Progenitor cell of endocrine pancreas (in vitro differentiated cells): Measurements from ENCODE around the gene TCERG1L. TPM values are rescaled to one million over a fixed set of nuclear protein-coding genes. Genes with fewer than 3 reads are reported as not detected.

Source experiments
- DNase-seq: peaks from one replicate; pipeline ENCODE4 v3.0.0; 2021; ENCODE audit warnings: low spot score; ENCODE audit not compliant: unreplicated experiment
- H3K27ac Mint-ChIP-seq: 2 replicates; pipeline ENCODE4 v1.8.0; 2021; ENCODE audit warnings: mild to moderate bottlenecking, moderate library complexity, mixed read lengths
- H3K27me3 Mint-ChIP-seq: 2 replicates; pipeline ENCODE4 v1.8.0; 2021; ENCODE audit warnings: mixed read lengths
- H3K36me3 Mint-ChIP-seq: 2 replicates; pipeline ENCODE4 v1.8.0; 2022; ENCODE audit warnings: mixed read lengths; ENCODE audit not compliant: insufficient read depth
- H3K4me1 Mint-ChIP-seq: 2 replicates; pipeline ENCODE4 v1.8.0; 2021; ENCODE audit warnings: low read depth, mixed read lengths
- H3K4me3 Mint-ChIP-seq: 2 replicates; pipeline ENCODE4 v1.8.0; 2021; ENCODE audit warnings: low read depth, mild to moderate bottlenecking, moderate library complexity, mixed read lengths
- H3K9me3 Mint-ChIP-seq: 2 replicates; pipeline ENCODE4 v1.8.0; 2021; ENCODE audit warnings: low read depth, mixed read lengths
- total RNA-seq: library from RNA; stranded (reverse); gene quantifications from 2 replicates; pipeline ENCODE4 v1.2.1, GENCODE V29; 2021
- TF ChIP-seq, protein P1 (sequence below): fragments of 200-600 bp; sonication (generic); IDR thresholded peaks from one replicate; pipeline ENCODE4 v1.5.0; 2021; ENCODE audit warnings: antibody characterized with exemption, mild to moderate bottlenecking; ENCODE audit not compliant: unreplicated experiment

The TCERG1L gene
- total RNA-seq, 1 donor from 2014 or later, result 0.53 TPM

DNA sequence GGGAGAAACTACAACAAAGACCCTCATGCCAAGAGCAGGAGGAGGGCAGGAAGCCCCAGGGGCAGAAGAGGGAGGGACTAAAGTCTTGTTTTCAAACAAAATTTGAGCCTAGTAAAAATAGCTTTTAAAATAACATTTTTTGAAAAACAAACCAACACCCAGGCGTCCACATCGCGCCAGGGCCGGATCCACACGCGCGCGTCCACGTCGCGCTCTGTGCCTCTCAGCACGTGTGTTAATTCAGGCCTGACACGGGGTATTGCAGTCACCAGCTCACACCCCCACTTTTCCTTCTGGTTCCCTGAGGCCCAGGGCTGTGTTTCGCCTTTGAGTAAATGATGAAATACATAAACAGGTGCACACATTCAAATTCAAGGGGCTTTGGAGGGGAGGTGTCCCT lies 196.2 kb downstream of the TCERG1L start:
- no peak overlapping the region for H3K4me3 Mint-ChIP-seq
- H3K4me1 Mint-ChIP-seq, result peaks cover 4% of the 10 kb centered on the region
- DNase-seq, result no peak
- peaks cover 36% of the 10 kb centered on the region for H3K27me3 Mint-ChIP-seq
- H3K27ac Mint-ChIP-seq, result no peak overlapping the region
- H3K9me3 Mint-ChIP-seq, result no peaks in the 10 kb centered on the region
- H3K36me3 Mint-ChIP-seq, result no peaks in the 10 kb centered on the region
- TF ChIP-seq, protein P1, sequence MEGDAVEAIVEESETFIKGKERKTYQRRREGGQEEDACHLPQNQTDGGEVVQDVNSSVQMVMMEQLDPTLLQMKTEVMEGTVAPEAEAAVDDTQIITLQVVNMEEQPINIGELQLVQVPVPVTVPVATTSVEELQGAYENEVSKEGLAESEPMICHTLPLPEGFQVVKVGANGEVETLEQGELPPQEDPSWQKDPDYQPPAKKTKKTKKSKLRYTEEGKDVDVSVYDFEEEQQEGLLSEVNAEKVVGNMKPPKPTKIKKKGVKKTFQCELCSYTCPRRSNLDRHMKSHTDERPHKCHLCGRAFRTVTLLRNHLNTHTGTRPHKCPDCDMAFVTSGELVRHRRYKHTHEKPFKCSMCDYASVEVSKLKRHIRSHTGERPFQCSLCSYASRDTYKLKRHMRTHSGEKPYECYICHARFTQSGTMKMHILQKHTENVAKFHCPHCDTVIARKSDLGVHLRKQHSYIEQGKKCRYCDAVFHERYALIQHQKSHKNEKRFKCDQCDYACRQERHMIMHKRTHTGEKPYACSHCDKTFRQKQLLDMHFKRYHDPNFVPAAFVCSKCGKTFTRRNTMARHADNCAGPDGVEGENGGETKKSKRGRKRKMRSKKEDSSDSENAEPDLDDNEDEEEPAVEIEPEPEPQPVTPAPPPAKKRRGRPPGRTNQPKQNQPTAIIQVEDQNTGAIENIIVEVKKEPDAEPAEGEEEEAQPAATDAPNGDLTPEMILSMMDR, result no peak

- Mint-ChIP-seq H3K36me3 (no peaks in the 10 kb centered on the region), H3K27me3 (peaks cover 31% of the 10 kb centered on the region), H3K9me3 (no peaks in the 10 kb centered on the region), H3K4me3 (no peak overlapping the region), H3K27ac (no peak overlapping the region), H3K4me1 (peaks cover 4% of the 10 kb centered on the region)
- no peak for DNase-seq
- TF ChIP-seq, protein P1, result no peak
Observed at GRCh38 chr10:131114846-131115245, 196.7 kb downstream of the TCERG1L start.

- H3K9me3 Mint-ChIP-seq, result no peaks in the 10 kb centered on the region
- no peak for DNase-seq
- no peak overlapping the region for H3K27ac Mint-ChIP-seq
- TF ChIP-seq, protein P1, result no peak
- peaks cover 37% of the 10 kb centered on the region for H3K27me3 Mint-ChIP-seq
- H3K36me3 Mint-ChIP-seq, result no peaks in the 10 kb centered on the region
- peaks cover 4% of the 10 kb centered on the region for H3K4me1 Mint-ChIP-seq
- H3K4me3 Mint-ChIP-seq, result no peak overlapping the region
Observed at GRCh38 chr10:131113709-131114291, 197.7 kb downstream of the TCERG1L start.

GRCh38 chr10:131113165-131113564 lies 198.4 kb downstream of the TCERG1L start:
- TF ChIP-seq, protein P1, result no peak
- Mint-ChIP-seq H3K4me3 (no peak overlapping the region), H3K27me3 (peaks cover 31% of the 10 kb centered on the region), H3K4me1 (peaks cover 4% of the 10 kb centered on the region), H3K27ac (no peak overlapping the region), H3K36me3 (no peaks in the 10 kb centered on the region), H3K9me3 (no peaks in the 10 kb centered on the region)
- DNase-seq, result no peak

DNA sequence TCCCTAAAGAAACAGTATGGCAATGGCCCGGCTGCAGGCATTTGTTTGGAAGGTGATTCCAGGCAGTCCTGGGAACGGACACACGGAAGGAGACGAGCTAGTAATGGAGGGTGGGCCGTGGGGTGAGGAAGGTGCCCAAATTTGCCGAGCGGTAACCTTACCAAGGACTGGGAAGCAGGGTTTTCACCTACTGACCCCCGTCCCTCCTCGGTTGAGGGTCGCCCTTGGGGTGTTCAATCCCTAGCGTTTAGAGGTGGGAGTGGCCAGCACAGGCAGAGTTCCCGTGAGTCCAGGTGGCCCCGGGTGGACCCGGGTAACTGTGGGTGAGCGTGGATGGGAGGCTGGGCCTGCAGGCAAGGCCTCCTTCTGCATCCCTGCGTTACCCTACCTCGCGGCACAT lies 198.8 kb downstream of the TCERG1L start:
- no peak for DNase-seq
- TF ChIP-seq, protein P1, result no peak
- Mint-ChIP-seq H3K36me3 (no peaks in the 10 kb centered on the region), H3K4me3 (no peak overlapping the region), H3K27ac (no peak overlapping the region), H3K9me3 (peaks cover 3% of the 10 kb centered on the region), H3K4me1 (peaks cover 4% of the 10 kb centered on the region), H3K27me3 (peaks cover 27% of the 10 kb centered on the region)
